ENCODE data around the gene TNFRSF6B. TPM values are rescaled to one million over a fixed set of nuclear protein-coding genes. Genes with fewer than 3 reads are reported as not detected.
"Not testable (repeated sequence)": the region's sequence is repeated elsewhere in the genome, so short reads cannot be mapped to it uniquely, and the experiment has no call there.

TNFRSF6B gene
- total RNA-seq, 2 donors from 2014 or later, result not detected

DNA sequence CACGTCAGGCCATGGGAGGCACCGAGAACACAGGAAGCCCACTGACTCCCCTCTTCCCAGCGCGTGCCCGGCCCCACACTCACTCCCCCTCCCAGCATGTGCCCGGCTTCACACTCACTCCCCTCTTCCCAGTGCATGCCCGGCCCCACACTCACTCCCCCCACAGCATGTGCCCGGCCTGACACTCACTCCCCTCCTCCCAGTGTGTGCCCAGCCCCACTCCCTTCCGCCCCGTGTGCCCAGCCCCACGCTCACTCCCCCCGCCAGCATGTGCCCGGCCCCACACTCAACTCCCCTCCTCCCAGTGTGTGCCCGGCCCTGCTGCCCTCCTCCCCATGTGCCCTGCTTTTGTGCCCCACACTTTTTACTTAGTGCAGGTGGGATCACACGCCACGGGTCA is 28.6 kb upstream of the TNFRSF6B start:
- Mint-ChIP-seq H3K36me3 (ENCODE audit: low read depth) (peaks cover 31% of the 10 kb centered on the region), H3K9me3 (no peaks in the 10 kb centered on the region), H3K4me1 (no peaks in the 10 kb centered on the region), H3K27me3 (ENCODE audit: insufficient read depth) (no peaks in the 10 kb centered on the region), H3K27ac (no peak overlapping the region), H3K4me3 (no peak overlapping the region)
- Histone ChIP-seq H3K27me3 (ENCODE audit: control insufficient read depth, insufficient read depth, low read length, poor library complexity, severe bottlenecking) (no peaks in the 10 kb centered on the region), H3K4me1 (ENCODE audit: control insufficient read depth, insufficient read depth, low read length) (no peaks in the 10 kb centered on the region), H3K27ac (ENCODE audit: low read depth, low read length) (no peak overlapping the region), H3K9ac (ENCODE audit: extremely low read depth, low read length, poor library complexity, severe bottlenecking) (no peak overlapping the region), H3K36me3 (ENCODE audit: control insufficient read depth, insufficient read depth, low read length) (peaks cover 16% of the 10 kb centered on the region), H3K4me3 (ENCODE audit: low read length) (no peak overlapping the region), H3K9me3 (ENCODE audit: control insufficient read depth, low read length) (no peaks in the 10 kb centered on the region)
- TF ChIP-seq, protein P1, sequence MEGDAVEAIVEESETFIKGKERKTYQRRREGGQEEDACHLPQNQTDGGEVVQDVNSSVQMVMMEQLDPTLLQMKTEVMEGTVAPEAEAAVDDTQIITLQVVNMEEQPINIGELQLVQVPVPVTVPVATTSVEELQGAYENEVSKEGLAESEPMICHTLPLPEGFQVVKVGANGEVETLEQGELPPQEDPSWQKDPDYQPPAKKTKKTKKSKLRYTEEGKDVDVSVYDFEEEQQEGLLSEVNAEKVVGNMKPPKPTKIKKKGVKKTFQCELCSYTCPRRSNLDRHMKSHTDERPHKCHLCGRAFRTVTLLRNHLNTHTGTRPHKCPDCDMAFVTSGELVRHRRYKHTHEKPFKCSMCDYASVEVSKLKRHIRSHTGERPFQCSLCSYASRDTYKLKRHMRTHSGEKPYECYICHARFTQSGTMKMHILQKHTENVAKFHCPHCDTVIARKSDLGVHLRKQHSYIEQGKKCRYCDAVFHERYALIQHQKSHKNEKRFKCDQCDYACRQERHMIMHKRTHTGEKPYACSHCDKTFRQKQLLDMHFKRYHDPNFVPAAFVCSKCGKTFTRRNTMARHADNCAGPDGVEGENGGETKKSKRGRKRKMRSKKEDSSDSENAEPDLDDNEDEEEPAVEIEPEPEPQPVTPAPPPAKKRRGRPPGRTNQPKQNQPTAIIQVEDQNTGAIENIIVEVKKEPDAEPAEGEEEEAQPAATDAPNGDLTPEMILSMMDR (conservative IDR thresholded peaks at IDR 0.05), result no peak
- no peak for DNase-seq
- WGBS, 2 experiments (ENCODE audit: insufficient coverage in 1 of 2, insufficient read length in 1 of 2), result 92 to 100% methylated on average over 3 to 16 of the region's 16 CpGs

DNA sequence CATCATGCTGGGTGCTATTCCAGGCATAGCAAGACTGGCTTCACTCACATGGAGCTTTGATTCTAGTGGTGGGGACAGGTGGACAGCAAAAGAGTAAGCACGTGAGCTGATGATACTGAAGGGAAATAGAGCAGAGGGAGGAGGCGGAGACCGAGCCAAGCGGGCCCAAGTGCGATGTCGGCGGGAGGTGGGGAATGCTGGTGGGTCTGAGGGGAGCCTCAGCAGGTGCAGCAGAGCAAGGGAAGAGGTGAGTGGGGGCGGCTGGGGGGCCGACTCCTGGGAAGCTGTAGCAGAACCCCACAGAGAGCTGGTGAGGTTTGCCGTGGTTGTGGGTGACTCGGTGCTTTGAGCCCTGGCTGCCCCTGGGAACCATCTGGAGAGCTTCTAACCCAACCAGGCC is 28.1 kb upstream of the TNFRSF6B start:
- 94 to 97% methylated on average over 10 to 11 of the region's 11 CpGs for WGBS, 2 experiments (ENCODE audit: insufficient coverage in 1 of 2, insufficient read length in 1 of 2)
- Mint-ChIP-seq H3K4me3 (no peak overlapping the region), H3K4me1 (no peaks in the 10 kb centered on the region), H3K36me3 (ENCODE audit: low read depth) (peaks cover 31% of the 10 kb centered on the region), H3K27me3 (ENCODE audit: insufficient read depth) (no peaks in the 10 kb centered on the region), H3K27ac (no peak overlapping the region), H3K9me3 (no peaks in the 10 kb centered on the region)
- Histone ChIP-seq H3K4me3 (ENCODE audit: low read length) (no peak overlapping the region), H3K4me1 (ENCODE audit: control insufficient read depth, insufficient read depth, low read length) (no peaks in the 10 kb centered on the region), H3K9me3 (ENCODE audit: control insufficient read depth, low read length) (no peaks in the 10 kb centered on the region), H3K27ac (ENCODE audit: low read depth, low read length) (no peak overlapping the region), H3K27me3 (ENCODE audit: control insufficient read depth, insufficient read depth, low read length, poor library complexity, severe bottlenecking) (no peaks in the 10 kb centered on the region), H3K36me3 (ENCODE audit: control insufficient read depth, insufficient read depth, low read length) (peaks cover 17% of the 10 kb centered on the region), H3K9ac (ENCODE audit: extremely low read depth, low read length, poor library complexity, severe bottlenecking) (no peak overlapping the region)
- DNase-seq, result no peak
- TF ChIP-seq, protein P1 (conservative IDR thresholded peaks at IDR 0.05), result no peak

- not testable (repeated sequence) for H3K4me1 ChIP-seq (ENCODE audit: control insufficient read depth, insufficient read depth, low read length); H3K27ac Mint-ChIP-seq; H3K27ac ChIP-seq (ENCODE audit: low read depth, low read length); H3K9ac ChIP-seq (ENCODE audit: extremely low read depth, low read length, poor library complexity, severe bottlenecking); H3K27me3 ChIP-seq (ENCODE audit: control insufficient read depth, insufficient read depth, low read length, poor library complexity, severe bottlenecking); DNase-seq; H3K9me3 ChIP-seq (ENCODE audit: control insufficient read depth, low read length); H3K4me1 Mint-ChIP-seq; H3K4me3 Mint-ChIP-seq; H3K4me3 ChIP-seq (ENCODE audit: low read length); H3K9me3 Mint-ChIP-seq; H3K27me3 Mint-ChIP-seq (ENCODE audit: insufficient read depth)
- peaks cover 17% of the 10 kb centered on the region for H3K36me3 ChIP-seq (ENCODE audit: control insufficient read depth, insufficient read depth, low read length)
- WGBS, 2 experiments (ENCODE audit: insufficient coverage in 1 of 2, insufficient read length in 1 of 2), result 95% methylated on average over 4 to 11 of the region's 12 CpGs
- peaks cover 41% of the 10 kb centered on the region for H3K36me3 Mint-ChIP-seq (ENCODE audit: low read depth)
These were observed 24.8 kb upstream of the TNFRSF6B start for GRCh38 chr20:63671695-63672094.

- Mint-ChIP-seq H3K9me3 (no peaks in the 10 kb centered on the region), H3K36me3 (ENCODE audit: low read depth) (peaks cover 41% of the 10 kb centered on the region), H3K4me3 (no peak overlapping the region), H3K27me3 (ENCODE audit: insufficient read depth) (no peaks in the 10 kb centered on the region), H3K4me1 (no peaks in the 10 kb centered on the region), H3K27ac (no peak overlapping the region)
- 90 to 95% methylated on average over 2 to 10 of the region's 10 CpGs for WGBS, 2 experiments (ENCODE audit: insufficient coverage in 1 of 2, insufficient read length in 1 of 2)
- Histone ChIP-seq H3K27ac (ENCODE audit: low read depth, low read length) (no peak overlapping the region), H3K36me3 (ENCODE audit: control insufficient read depth, insufficient read depth, low read length) (peaks cover 10% of the 10 kb centered on the region), H3K4me1 (ENCODE audit: control insufficient read depth, insufficient read depth, low read length) (no peaks in the 10 kb centered on the region), H3K4me3 (ENCODE audit: low read length) (no peak overlapping the region), H3K9ac (ENCODE audit: extremely low read depth, low read length, poor library complexity, severe bottlenecking) (no peak overlapping the region), H3K27me3 (ENCODE audit: control insufficient read depth, insufficient read depth, low read length, poor library complexity, severe bottlenecking) (no peaks in the 10 kb centered on the region), H3K9me3 (ENCODE audit: control insufficient read depth, low read length) (no peaks in the 10 kb centered on the region)
- DNase-seq, result no peak
- TF ChIP-seq, protein P1 (conservative IDR thresholded peaks at IDR 0.05), result no peak
These were observed 23.8 kb upstream of the TNFRSF6B start for GRCh38 chr20:63672666-63673065.

Data from endodermal cell (in vitro differentiated cells).